GM12891 (cell line): Measurements from ENCODE around the gene CD22.

Experiments used
- DNase-seq: peaks from one replicate; pipeline ENCODE4 v3.0.0; 2011; ENCODE audit warnings: low spot score; ENCODE audit not compliant: insufficient read length
- FAIRE-seq: peaks from 2 replicates; lab custom pipeline; 2011; peaks lifted over from hg19 to GRCh38; lab: Jason Lieb, UNC
- PAX5 ChIP-seq: IDR thresholded peaks from 2 replicates; pipeline ENCODE4 v1.6.1; 2011; ENCODE audit warnings: low read length, moderate library complexity, mild to moderate bottlenecking; ENCODE audit not compliant: insufficient read depth, severe bottlenecking
- POLR2A ChIP-seq: IDR thresholded peaks from 2 replicates; pipeline ENCODE4 v1.6.1; 2011; ENCODE audit warnings: low read depth, low read length, control low read depth
- POLR2AphosphoS5 ChIP-seq: IDR thresholded peaks from 2 replicates; pipeline ENCODE4 v1.6.1; 2011; ENCODE audit warnings: low read depth, low read length, control low read depth
- POU2F2 ChIP-seq: IDR thresholded peaks from 2 replicates; pipeline ENCODE4 v1.6.1; 2011; ENCODE audit warnings: low read depth, mild to moderate bottlenecking, control low read depth, low read length, moderate library complexity
- SPI1 ChIP-seq: IDR thresholded peaks from 2 replicates; pipeline ENCODE4 v1.6.1; 2011; ENCODE audit warnings: low read depth, low read length, control low read depth
- TAF1 ChIP-seq: IDR thresholded peaks from 2 replicates; pipeline ENCODE4 v1.6.1; 2011; ENCODE audit warnings: low read depth, low read length, control low read depth

The CD22 gene

GRCh38 chr19:35337097-35337983 lies 8.4 kb downstream of the CD22 start:
- TF ChIP-seq PAX5 (no peak), POU2F2 (no peak), SPI1 (peak; percentile 61)
- no peak for DNase-seq
- FAIRE-seq, result peak; percentile 82

- FAIRE-seq (no peak), DNase-seq (no peak)
- TF ChIP-seq POU2F2 (no peak), TAF1 (no peak), POLR2AphosphoS5 (no peak), SPI1 (no peak), PAX5 (no peak), POLR2A (no peak)
Observed at GRCh38 chr19:35337984-35338296, 9.0 kb downstream of the CD22 start.

- no peak for TF ChIP-seq PAX5
- TF ChIP-seq POLR2AphosphoS5, result no peak
- TF ChIP-seq TAF1, result no peak
- no peak for TF ChIP-seq POLR2A
- no peak for TF ChIP-seq SPI1
- no peak for TF ChIP-seq POU2F2
- FAIRE-seq, result no peak
- DNase-seq, result no peak
Observed at GRCh38 chr19:35340431-35340830, 11.4 kb downstream of the CD22 start.

GRCh38 chr19:35341006-35341405 lies 12.0 kb downstream of the CD22 start:
- DNase-seq (no peak), FAIRE-seq (no peak)
- no peak for TF ChIP-seq POLR2A
- no peak for TF ChIP-seq POU2F2
- no peak for TF ChIP-seq TAF1
- TF ChIP-seq POLR2AphosphoS5, result no peak
- TF ChIP-seq PAX5, result no peak
- no peak for TF ChIP-seq SPI1

- FAIRE-seq, result no peak
- TF ChIP-seq TAF1 (no peak), POLR2AphosphoS5 (0 out of 2 replicates have a peak, but pooled peaks have one; percentile 45)
- DNase-seq, result no peak
Observed at GRCh38 chr19:35341565-35342225, 12.7 kb downstream of the CD22 start.

- DNase-seq (no peak), FAIRE-seq (no peak)
- no peak for TF ChIP-seq TAF1
- no peak for TF ChIP-seq POU2F2
- no peak for TF ChIP-seq PAX5
- no peak for TF ChIP-seq POLR2A
- TF ChIP-seq POLR2AphosphoS5, result no peak
- no peak for TF ChIP-seq SPI1
Observed at GRCh38 chr19:35342430-35342829, 13.4 kb downstream of the CD22 start.

GRCh38 chr19:35344511-35345031 lies 15.6 kb downstream of the CD22 start:
- TF ChIP-seq POLR2AphosphoS5, result peak; percentile 67
- TF ChIP-seq POLR2A, result 0 out of 2 replicates have a peak, but pooled peaks have one; percentile 9
- TF ChIP-seq POU2F2, result no peak
- FAIRE-seq (no peak), DNase-seq (no peak)

GRCh38 chr19:35345671-35346111 lies 16.7 kb downstream of the CD22 start:
- DNase-seq (no peak), FAIRE-seq (no peak)
- TF ChIP-seq POLR2A, result no peak
- TF ChIP-seq POLR2AphosphoS5, result peak; percentile 50; the same call in 1 of the 2 replicates
- no peak for TF ChIP-seq POU2F2

GRCh38 chr19:35346193-35347052 lies 17.4 kb downstream of the CD22 start:
- TF ChIP-seq POU2F2, result peak; percentile 43; the same call in 1 of the 2 replicates
- TF ChIP-seq POLR2A, result no peak
- peak; percentile 53 for TF ChIP-seq POLR2AphosphoS5
- peak; percentile 18; the same call in 1 of the 2 replicates for TF ChIP-seq SPI1
- no peak for TF ChIP-seq PAX5
- TF ChIP-seq TAF1, result no peak; the same call in 1 of the 2 replicates
- FAIRE-seq (peak; percentile 93), DNase-seq (peak; percentile 61)
